Activated CD8-positive, alpha-beta T cell treated with anti-CD3 and anti-CD28 coated beads, Interleukin-2, amount 10 ng/mL, durations not matched to agents 7 days and 5 days (primary cell): ENCODE measurements around the gene CYLD. TPM values are rescaled to one million over a fixed set of nuclear protein-coding genes. Genes with fewer than 3 reads are reported as not detected.

Experiments used
- ATAC-seq: fragments of 150-1000 bp; cut with Tn5 transposase; one replicate; pipeline ENCODE4 v1.10.0; 2021; ENCODE audit warnings: moderate library complexity
- CTCF ChIA-PET: fragments of 350-600 bp; sonication (Branson Sonifier 250); formaldehyde crosslinking; loops from one replicate; lab custom pipeline; 2021; ENCODE audit warnings: antibody characterized with exemption; lab: Charles Lee
- POLR2A ChIA-PET: fragments of 350-600 bp; sonication (Branson Sonifier 250); formaldehyde crosslinking; loops from one replicate; lab custom pipeline; 2021; ENCODE audit warnings: antibody characterized with exemption; lab: Charles Lee
- DNase-seq: peaks from one replicate; pipeline ENCODE4 v3.0.0-alpha.2; 2020
- H3K27ac Mint-ChIP-seq: one replicate; pipeline ENCODE4 v1.8.0; 2021; ENCODE audit warnings: mild to moderate bottlenecking, mixed read lengths
- H3K27me3 Mint-ChIP-seq: one replicate; pipeline ENCODE4 v1.8.0; 2021; ENCODE audit warnings: low read depth, mixed read lengths
- H3K36me3 Mint-ChIP-seq: one replicate; pipeline ENCODE4 v1.8.0; 2021; ENCODE audit warnings: low read depth, mixed read lengths
- H3K4me1 Mint-ChIP-seq: one replicate; pipeline ENCODE4 v1.8.0; 2021; ENCODE audit warnings: low read depth, mixed read lengths
- H3K4me3 Mint-ChIP-seq: one replicate; pipeline ENCODE4 v1.8.0; 2021; ENCODE audit warnings: mild to moderate bottlenecking, mixed read lengths
- H3K9me3 Mint-ChIP-seq: one replicate; pipeline ENCODE4 v1.8.0; 2022; ENCODE audit warnings: mixed read lengths; ENCODE audit not compliant: insufficient read depth
- total RNA-seq, 2 experiments: library from RNA; stranded (reverse); gene quantifications; one replicate each; pipeline ENCODE4 v1.2.3, GENCODE V29; 2021

Gene CYLD
- total RNA-seq, 2 experiments from 2014 or later: 116 to 129 TPM

DNA sequence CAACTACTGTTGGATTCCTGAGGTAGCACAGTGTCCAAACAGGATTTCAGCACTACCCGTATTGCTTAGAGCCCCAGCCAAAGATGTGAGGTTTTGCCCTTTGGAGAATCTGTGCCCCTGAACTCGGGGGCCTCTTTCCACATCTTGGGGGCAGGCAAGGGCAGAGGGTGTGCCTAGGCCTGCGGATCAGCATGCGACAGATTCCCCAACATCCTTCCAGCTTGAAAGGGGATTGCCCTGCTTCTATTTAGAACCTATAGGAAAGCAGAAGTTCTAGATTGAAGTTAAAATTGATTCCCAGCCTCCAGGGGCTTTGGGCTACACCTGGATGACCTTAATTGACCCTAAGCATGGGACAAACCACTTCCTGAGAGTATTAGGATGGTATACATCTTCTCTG is 28.9 kb upstream of the CYLD start:
- ChIA-PET CTCF (interaction anchor here (1.1 kb wide), 1 partner anchor 93 kb away, joined by 3 read pairs; no protein-coding TSS in a partner anchor), POLR2A (no interaction called here)
- Mint-ChIP-seq H3K27ac (no peak overlapping the region), H3K4me1 (peaks cover 33% of the 10 kb centered on the region), H3K36me3 (no peaks in the 10 kb centered on the region), H3K27me3 (no peaks in the 10 kb centered on the region), H3K9me3 (no peaks in the 10 kb centered on the region), H3K4me3 (no peak overlapping the region)
- ATAC-seq: no peak
- no peak for DNase-seq

DNA sequence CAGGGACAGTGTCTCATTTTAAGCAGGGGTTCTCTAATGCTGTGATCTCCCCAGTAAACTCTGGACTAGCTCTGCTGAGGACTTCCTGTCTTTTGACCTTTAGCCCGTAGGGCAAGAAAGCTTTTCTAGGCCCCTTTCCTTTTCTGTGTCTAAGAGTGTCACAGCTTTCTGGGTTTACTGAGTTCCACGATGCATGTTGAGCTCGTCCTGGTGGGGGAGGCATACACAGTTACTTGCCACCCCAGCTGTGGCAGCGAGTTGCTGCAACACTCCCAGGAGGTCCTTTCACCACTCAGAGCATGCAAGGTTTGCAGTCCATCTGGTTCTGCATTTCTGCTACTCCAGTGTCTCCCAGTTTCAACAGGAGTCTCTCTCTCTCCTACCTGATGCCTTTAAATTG is 24.8 kb upstream of the CYLD start:
- POLR2A ChIA-PET: interaction anchor here (1.1 to 1.3 kb wide), 2 partner anchors 9 to 14 kb away, joined by 3 to 6 read pairs; no protein-coding TSS in a partner anchor
- Mint-ChIP-seq H3K27me3 (no peaks in the 10 kb centered on the region), H3K9me3 (no peaks in the 10 kb centered on the region), H3K27ac (no peak overlapping the region), H3K36me3 (peaks cover 2% of the 10 kb centered on the region), H3K4me3 (no peak overlapping the region), H3K4me1 (peaks cover 32% of the 10 kb centered on the region)
- CTCF ChIA-PET: interaction anchor here (1.4 kb wide), 1 partner anchor 89 kb away, joined by 5 read pairs; no protein-coding TSS in a partner anchor
- ATAC-seq: no peak
- DNase-seq: no peak

DNA sequence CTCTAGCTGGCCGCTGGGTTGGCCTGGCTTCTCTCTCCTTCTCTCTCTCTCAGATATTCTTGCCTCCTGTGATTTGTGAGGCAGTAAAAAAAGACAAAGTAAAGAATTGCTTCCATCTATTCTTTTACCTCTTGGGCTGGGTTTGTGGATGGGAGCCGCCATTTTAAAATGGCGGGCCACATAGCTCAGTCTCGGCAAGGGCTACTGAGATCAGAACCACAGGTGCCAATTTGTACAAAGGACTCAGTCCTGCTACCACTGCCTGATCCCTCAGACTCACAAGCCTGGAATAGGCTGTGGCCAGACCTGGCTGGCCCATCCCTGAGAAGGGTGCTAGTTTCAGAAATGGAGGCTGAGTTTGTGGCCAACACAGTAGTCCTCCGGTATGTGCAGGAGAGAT is 24.4 kb upstream of the CYLD start:
- Mint-ChIP-seq H3K27ac (no peak overlapping the region), H3K9me3 (peaks cover 2% of the 10 kb centered on the region), H3K27me3 (no peaks in the 10 kb centered on the region), H3K4me1 (peaks cover 35% of the 10 kb centered on the region), H3K36me3 (peaks cover 4% of the 10 kb centered on the region), H3K4me3 (no peak overlapping the region)
- DNase-seq (no peak), ATAC-seq (no peak)
- POLR2A ChIA-PET: interaction anchor here (1.1 kb wide), 1 partner anchor 9 kb away, joined by 3 read pairs; no protein-coding TSS in a partner anchor
- CTCF ChIA-PET: interaction anchor here (1.4 kb wide), 1 partner anchor 89 kb away, joined by 5 read pairs; no protein-coding TSS in a partner anchor

DNA sequence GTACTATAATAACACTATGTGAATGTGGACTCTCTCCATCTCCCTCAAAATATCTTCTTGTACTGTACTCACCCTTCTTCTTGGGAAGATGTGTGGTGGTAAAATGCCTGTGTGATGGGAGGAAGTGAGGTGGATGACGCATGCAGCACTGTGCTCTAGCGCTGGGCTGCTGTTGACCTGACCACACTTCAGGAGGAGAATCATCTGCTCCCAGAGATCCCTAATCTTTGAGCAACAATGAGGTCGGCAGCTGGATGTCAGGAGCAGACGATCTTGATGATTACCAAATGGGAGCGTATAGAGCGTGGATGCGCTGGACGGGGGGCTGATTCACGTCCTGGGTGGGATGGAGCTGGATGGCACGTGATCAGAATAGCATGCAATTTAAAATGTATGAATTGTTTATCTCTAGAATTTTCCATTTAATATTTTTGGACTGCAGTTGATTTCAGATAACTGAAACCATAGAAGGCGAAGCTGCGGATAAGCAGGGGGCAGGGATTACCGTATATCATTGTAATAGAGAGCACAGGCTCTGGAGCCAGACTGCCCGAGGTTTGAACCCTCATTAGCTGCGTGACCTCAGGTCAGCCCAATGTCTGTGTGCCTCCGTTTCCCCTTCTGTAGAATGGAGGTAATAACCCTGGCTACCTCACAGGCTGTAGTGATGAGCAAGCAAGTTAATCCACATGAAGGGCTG is 23.7 kb upstream of the CYLD start:
- Mint-ChIP-seq H3K4me1 (peaks cover 36% of the 10 kb centered on the region), H3K36me3 (peaks cover 10% of the 10 kb centered on the region), H3K27me3 (no peaks in the 10 kb centered on the region), H3K9me3 (peaks cover 6% of the 10 kb centered on the region), H3K27ac (no peak overlapping the region), H3K4me3 (no peak overlapping the region)
- ATAC-seq: no peak
- DNase-seq: no peak
- POLR2A ChIA-PET: interaction anchor here (1.5 kb wide), 1 partner anchor 26 kb away, joined by 5 read pairs; no protein-coding TSS in a partner anchor
- CTCF ChIA-PET: interaction anchor here (1.1 to 5.1 kb wide), 3 partner anchors 37 to 88 kb away, joined by 3 to 27 read pairs (median 4); partner anchors contain the start of gene SNX20

- peaks cover 38% of the 10 kb centered on the region for H3K4me1 Mint-ChIP-seq
- H3K4me3 Mint-ChIP-seq: no peak overlapping the region
- peaks cover 8% of the 10 kb centered on the region for H3K9me3 Mint-ChIP-seq
- DNase-seq: no peak
- ATAC-seq: no peak
- H3K36me3 Mint-ChIP-seq: peaks cover 14% of the 10 kb centered on the region
- POLR2A ChIA-PET: interaction anchor here (1.5 kb wide), 1 partner anchor 26 kb away, joined by 5 read pairs; no protein-coding TSS in a partner anchor
- no peak overlapping the region for H3K27ac Mint-ChIP-seq
- H3K27me3 Mint-ChIP-seq: no peaks in the 10 kb centered on the region
- CTCF ChIA-PET: interaction anchor here (1.1 to 5.1 kb wide), 4 partner anchors 27 to 88 kb away, joined by 3 to 29 read pairs (median 16); partner anchors contain the start of gene SNX20
Measured at GRCh38 chr16:50718761-50719400, 23.0 kb upstream of the CYLD start.

DNA sequence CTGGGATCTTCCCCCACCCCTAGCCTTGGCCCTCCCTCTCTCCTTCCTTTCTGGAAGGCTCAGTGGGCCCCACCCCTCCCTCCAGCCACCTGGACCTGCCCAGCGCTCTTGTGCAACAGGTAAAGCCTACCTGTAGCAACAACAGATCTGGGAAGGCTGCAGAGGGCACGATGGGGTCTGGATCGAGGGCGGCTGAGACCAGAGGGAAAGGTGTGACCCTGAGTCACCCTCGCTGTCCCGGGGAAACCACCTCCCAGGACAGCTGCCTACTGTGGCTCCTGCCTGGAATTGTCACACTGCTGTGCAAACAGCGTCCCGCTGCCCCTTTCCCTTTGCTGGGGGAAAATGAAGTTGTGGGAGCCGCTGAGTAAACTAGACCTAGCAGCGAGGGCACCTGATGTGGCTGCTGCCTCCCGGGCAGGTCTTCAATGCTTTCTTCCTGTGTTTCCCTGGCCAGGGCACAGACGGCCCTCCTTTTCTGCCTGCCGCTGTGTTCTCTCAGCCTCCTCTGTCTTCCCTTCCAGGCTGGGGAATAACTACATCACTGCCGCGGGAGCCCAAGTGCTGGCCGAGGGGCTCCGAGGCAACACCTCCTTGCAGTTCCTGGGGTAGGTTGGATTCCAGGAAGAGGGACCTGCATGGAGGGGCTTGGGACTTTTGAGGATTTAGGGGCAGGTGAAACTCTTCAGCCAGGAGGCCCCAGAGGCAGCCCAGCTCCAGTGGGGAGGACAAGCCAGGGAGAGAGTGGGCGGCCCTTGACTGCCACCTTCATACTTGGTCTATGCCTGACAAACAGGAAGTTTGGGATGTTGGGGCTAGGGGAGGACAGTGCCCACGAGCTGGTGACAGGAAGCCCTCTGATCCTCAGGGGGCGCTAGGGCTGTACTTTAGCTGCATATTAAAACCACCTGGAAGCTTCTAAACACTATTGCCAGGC is 22.2 kb upstream of the CYLD start:
- H3K36me3 Mint-ChIP-seq: peaks cover 22% of the 10 kb centered on the region
- peak; percentile 38 for DNase-seq
- peaks cover 45% of the 10 kb centered on the region for H3K4me1 Mint-ChIP-seq
- POLR2A ChIA-PET: interaction anchor here (1.0 to 1.5 kb wide), 3 partner anchors 12 to 25 kb away, joined by 3 to 10 read pairs (median 5); no protein-coding TSS in a partner anchor
- CTCF ChIA-PET: interaction anchor here (0.6 to 5.1 kb wide), 16 partner anchors 10 to 506 kb away, joined by 3 to 29 read pairs (median 4); partner anchors contain the start of genes CYLD and SNX20
- peak overlapping the region; percentile 75 for H3K27ac Mint-ChIP-seq
- no peak overlapping the region for H3K4me3 Mint-ChIP-seq
- H3K27me3 Mint-ChIP-seq: no peaks in the 10 kb centered on the region
- peak; percentile 73 for ATAC-seq
- H3K9me3 Mint-ChIP-seq: peaks cover 16% of the 10 kb centered on the region

- Mint-ChIP-seq H3K4me1 (peaks cover 40% of the 10 kb centered on the region), H3K9me3 (peaks cover 24% of the 10 kb centered on the region), H3K27me3 (no peaks in the 10 kb centered on the region), H3K36me3 (peaks cover 22% of the 10 kb centered on the region), H3K27ac (peak overlapping the region; percentile 33), H3K4me3 (no peak overlapping the region)
- ATAC-seq (no peak), DNase-seq (no peak)
- POLR2A ChIA-PET: interaction anchor here (1.6 to 2.0 kb wide), 2 partner anchors 19 to 23 kb away, joined by 4 to 7 read pairs; partner anchors contain the start of gene CYLD
- CTCF ChIA-PET: interaction anchor here (0.9 to 5.1 kb wide), 8 partner anchors 9 to 85 kb away, joined by 3 to 29 read pairs (median 8); partner anchors contain the start of gene CYLD
Measured at GRCh38 chr16:50721549-50722404, 20.1 kb upstream of the CYLD start.

GRCh38 chr16:50722405-50722737 is 19.5 kb upstream of the CYLD start:
- no peak overlapping the region for H3K4me3 Mint-ChIP-seq
- H3K4me1 Mint-ChIP-seq: peaks cover 34% of the 10 kb centered on the region
- no peak for DNase-seq
- H3K27me3 Mint-ChIP-seq: no peaks in the 10 kb centered on the region
- ATAC-seq: no peak
- peaks cover 22% of the 10 kb centered on the region for H3K36me3 Mint-ChIP-seq
- ChIA-PET POLR2A (interaction anchor here (1.6 to 2.0 kb wide), 2 partner anchors 19 to 22 kb away, joined by 4 to 7 read pairs; partner anchors contain the start of gene CYLD), CTCF (interaction anchor here (1.2 to 5.1 kb wide), 5 partner anchors 19 to 55 kb away, joined by 3 to 29 read pairs (median 14); partner anchors contain the start of gene CYLD)
- H3K27ac Mint-ChIP-seq: no peak overlapping the region
- peaks cover 24% of the 10 kb centered on the region for H3K9me3 Mint-ChIP-seq

DNA sequence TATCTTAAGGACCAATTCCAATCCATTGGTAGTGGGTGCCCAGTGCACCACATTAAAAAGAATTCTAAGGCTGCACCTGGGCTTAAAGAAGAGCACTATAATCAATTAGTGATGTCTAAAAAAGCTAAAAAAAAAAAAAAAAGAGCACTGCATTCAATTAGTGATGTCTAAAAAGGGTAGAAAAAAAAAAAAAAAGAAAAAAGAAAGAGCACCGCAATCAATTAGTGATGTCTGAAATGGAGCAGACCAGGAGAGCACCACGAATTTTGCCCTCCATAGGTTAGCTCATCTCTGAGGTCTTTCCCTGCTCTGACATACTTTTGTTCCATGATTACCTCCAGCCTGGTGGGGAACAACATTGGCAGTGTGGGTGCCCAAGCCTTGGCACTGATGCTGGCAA is 18.9 kb upstream of the CYLD start:
- H3K36me3 Mint-ChIP-seq: peaks cover 22% of the 10 kb centered on the region
- ChIA-PET CTCF (interaction anchor here (1.2 to 5.1 kb wide), 2 partner anchors 19 to 56 kb away, joined by 3 to 27 read pairs; partner anchors contain the start of gene CYLD), POLR2A (interaction anchor here (2.0 kb wide), 1 partner anchor 18 kb away, joined by 7 read pairs; the partner anchor contains the start of gene CYLD)
- H3K4me1 Mint-ChIP-seq: peaks cover 31% of the 10 kb centered on the region
- ATAC-seq (no peak), DNase-seq (no peak)
- no peak overlapping the region for H3K4me3 Mint-ChIP-seq
- H3K27ac Mint-ChIP-seq: peak overlapping the region; percentile 10
- no peaks in the 10 kb centered on the region for H3K27me3 Mint-ChIP-seq
- H3K9me3 Mint-ChIP-seq: peaks cover 24% of the 10 kb centered on the region

GRCh38 chr16:50724306-50724705 is 17.6 kb upstream of the CYLD start:
- ChIA-PET POLR2A (no interaction called here), CTCF (interaction anchor here (0.6 to 2.6 kb wide), 8 partner anchors 12 to 59 kb away, joined by 3 to 9 read pairs (median 4); no protein-coding TSS in a partner anchor)
- Mint-ChIP-seq H3K27ac (peak overlapping the region; percentile 48), H3K27me3 (no peaks in the 10 kb centered on the region), H3K4me3 (no peak overlapping the region), H3K36me3 (peaks cover 22% of the 10 kb centered on the region), H3K9me3 (peaks cover 24% of the 10 kb centered on the region), H3K4me1 (peaks cover 27% of the 10 kb centered on the region)
- DNase-seq (no peak), ATAC-seq (peak; percentile 53)
